Astrocyte of the spinal cord (primary cell): Measurements from ENCODE around the gene ZNF689.
A peak's percentile ranks its signal among the peaks of the same experiment; 100 is the strongest.
"Not testable (repeated sequence)": the region's sequence is repeated elsewhere in the genome, so short reads cannot be mapped to it uniquely, and the experiment has no call there.

Source experiments
- DNase-seq: peaks from one replicate; pipeline ENCODE4 v3.0.0; 2011; ENCODE audit warnings: low read depth, low spot score
- H3K4me3 ChIP-seq: 2 replicates; pipeline ENCODE4 v1.5.1; 2011; ENCODE audit warnings: low read depth, mild to moderate bottlenecking, low read length, moderate library complexity
- CTCF ChIP-seq: IDR thresholded peaks from 2 replicates; pipeline ENCODE4 v1.5.1; 2012; ENCODE audit warnings: low read depth, mild to moderate bottlenecking, low read length, inconsistent platforms
- in situ Hi-C: cut with HindIII; loops from 2 replicates; pipeline ENCODE4 v1.10.0; 2017; ENCODE audit warnings: low sequenced_read_pairs

ZNF689 gene

DNA sequence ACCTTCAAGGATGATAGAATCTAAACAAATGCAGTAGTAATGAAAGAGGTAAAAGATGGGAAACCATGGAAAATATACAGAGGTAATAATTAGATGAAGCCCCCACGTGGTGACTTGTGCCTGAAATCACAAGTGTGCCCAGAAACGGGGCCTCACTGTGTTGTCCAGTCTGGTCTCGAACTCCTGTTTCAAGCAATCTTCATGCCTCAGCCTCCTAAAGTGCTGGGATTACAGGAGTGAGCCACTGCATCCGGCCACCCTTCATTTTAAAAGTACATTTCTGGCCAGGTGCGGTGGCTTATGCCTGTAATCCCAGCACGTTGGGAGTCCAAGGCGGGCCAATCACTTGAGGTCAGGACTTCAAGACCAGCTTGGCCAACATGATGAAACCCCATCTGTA lies 26.4 kb upstream of the ZNF689 start:
- no peak for TF ChIP-seq CTCF
- H3K4me3 ChIP-seq: no peak overlapping the region
- DNase-seq: no peak
- in situ Hi-C loops: no loop called here

DNA sequence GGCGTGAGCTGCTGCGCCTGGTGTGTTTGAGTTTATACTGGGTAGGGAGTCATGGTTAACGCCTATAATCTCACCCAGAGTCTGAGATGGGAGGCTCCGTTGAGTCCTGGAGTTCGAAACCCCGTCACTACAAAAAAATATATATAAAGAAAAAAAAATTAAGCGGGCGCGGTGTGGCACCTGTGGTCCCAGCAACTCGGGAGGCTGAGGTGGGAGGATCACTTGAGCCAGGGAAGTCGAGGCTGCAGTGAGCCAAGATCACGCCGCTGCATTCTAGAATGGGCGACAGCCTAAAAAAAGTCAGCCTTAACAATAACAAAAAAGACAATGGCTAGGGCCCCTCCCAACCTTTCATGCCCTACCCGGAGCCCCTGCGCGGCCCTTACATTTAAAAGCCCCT lies 23.3 kb upstream of the ZNF689 start:
- peak overlapping the region; percentile 77 for H3K4me3 ChIP-seq
- TF ChIP-seq CTCF: no peak
- in situ Hi-C loops: no loop called here
- no peak for DNase-seq

DNA sequence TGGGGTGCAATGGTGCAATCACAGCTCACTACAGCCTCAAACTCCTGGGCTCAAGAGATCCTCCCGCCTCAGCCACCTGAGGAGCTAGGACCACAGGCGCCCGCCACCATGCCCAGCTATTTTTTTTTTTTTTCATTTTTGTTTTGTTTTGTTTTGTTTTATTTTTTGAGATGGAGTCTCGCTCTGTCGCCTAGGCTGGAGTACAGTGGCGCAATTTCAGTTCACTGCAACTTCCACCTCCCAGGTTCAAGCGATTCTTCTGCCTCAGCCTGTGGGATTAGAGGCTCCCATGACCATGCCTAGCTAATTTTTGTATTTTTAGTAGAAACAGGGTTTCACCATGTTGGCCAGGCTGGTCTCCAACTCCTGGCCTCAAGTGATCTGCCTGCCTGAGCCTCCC lies 22.3 kb upstream of the ZNF689 start:
- DNase-seq, in situ Hi-C loops, H3K4me3 ChIP-seq: not testable (repeated sequence)

GRCh38 chr16:30628628-30629540 lies 18.7 kb upstream of the ZNF689 start:
- DNase-seq: peak; percentile 60

DNA sequence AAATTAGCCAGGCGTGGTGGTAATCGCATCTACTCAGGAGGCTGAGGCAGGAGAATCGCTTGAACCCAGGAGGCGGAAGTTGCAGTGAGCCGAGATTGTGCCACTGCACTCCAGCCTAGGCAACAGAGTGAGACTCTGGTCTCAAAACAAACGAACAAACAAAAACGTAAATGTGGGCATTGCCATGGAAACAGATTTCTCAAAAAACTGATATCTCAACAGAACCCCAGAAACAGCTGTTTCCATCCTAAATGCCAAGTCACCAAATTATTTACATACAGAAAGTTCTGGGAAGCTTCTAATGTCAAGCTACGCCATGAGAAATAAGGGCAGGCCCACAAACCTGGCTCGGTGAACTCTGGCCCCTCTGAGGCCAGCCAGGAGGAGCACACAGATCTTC lies 16.0 kb upstream of the ZNF689 start:
- no peak overlapping the region for H3K4me3 ChIP-seq
- DNase-seq: no peak
- no peak for TF ChIP-seq CTCF
- in situ Hi-C loops: no loop called here

More at GRCh38 chr16:30628628-30629540, 18.7 kb upstream of the ZNF689 start:
- in situ Hi-C loops: no loop called here
- peak; percentile 93 for TF ChIP-seq CTCF
- H3K4me3 ChIP-seq: no peak overlapping the region

DNA sequence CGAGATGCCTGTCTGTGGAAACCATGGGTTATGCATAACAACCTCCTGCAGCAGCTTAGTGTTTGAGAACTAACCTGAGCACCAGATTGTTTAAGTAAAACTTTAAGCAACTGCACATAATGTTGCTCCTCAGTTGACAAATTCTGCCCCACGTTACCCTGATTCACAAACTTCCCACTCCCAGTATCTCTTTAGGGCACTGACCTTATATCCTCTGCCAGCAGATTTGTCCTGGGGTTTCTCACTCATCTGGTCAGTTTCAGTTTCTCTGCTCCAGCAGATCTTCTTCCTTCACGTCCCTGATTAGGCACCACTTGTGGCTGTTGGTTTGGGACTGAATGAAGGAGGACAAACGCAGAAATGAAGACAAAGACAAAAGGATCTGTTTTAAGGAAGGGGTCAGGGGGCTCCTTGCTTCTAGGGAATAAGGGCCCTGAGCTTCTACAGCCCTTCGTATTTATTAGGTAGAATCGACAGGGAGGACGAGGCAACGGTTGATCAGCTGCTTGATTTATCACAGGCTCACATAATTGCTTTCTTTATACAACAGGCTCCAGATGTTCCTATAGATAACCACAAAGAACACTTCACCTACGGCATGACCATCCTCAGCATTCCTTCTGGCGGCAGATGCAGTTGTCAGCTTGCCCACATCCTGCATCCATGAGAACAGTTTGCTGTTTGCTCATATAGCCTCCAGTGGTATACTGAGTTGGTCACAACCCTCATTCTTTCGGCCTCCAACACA lies 13.5 kb upstream of the ZNF689 start:
- TF ChIP-seq CTCF: no peak
- no peak for DNase-seq
- H3K4me3 ChIP-seq: no peak overlapping the region
- in situ Hi-C loops: no loop called here
